HepG2 (cell line): ENCODE data around the gene THRSP. TPM values are rescaled to one million over a fixed set of nuclear protein-coding genes. Genes with fewer than 3 reads are reported as not detected.

ENCODE experiments used
- CHD4 ChIP-seq: fragments of 200-600 bp; sonication (generic); IDR thresholded peaks from 2 replicates; pipeline ENCODE4 v1.7.0; 2017; ENCODE audit warnings: mild to moderate bottlenecking, low read length, borderline replicate concordance
- DNMT1 ChIP-seq: sonication (generic); formaldehyde crosslinking; IDR thresholded peaks from 2 replicates; pipeline ENCODE4 v1.5.1; 2020; ENCODE audit warnings: mild to moderate bottlenecking, missing genetic modification reagents
- DPF2 ChIP-seq: sonication (generic); formaldehyde crosslinking; IDR thresholded peaks from 2 replicates; pipeline ENCODE4 v1.4.0; 2020; ENCODE audit warnings: mild to moderate bottlenecking, low read depth, missing genetic modification reagents, borderline replicate concordance
- ETS1 ChIP-seq: sonication (generic); formaldehyde crosslinking; IDR thresholded peaks from 2 replicates; pipeline ENCODE4 v1.4.0; 2020; ENCODE audit warnings: missing genetic modification reagents
- GRHL1 ChIP-seq: sonication (generic); formaldehyde crosslinking; conservative IDR thresholded peaks from 2 replicates; pipeline ENCODE4 v1.8.0; 2022; ENCODE audit warnings: missing genetic modification reagents
- GTF2F1 ChIP-seq: fragments of 150-350 bp; IDR thresholded peaks from 2 replicates; pipeline ENCODE4 v1.6.1; 2014; ENCODE audit warnings: low read length
- HIVEP1 ChIP-seq: sonication (generic); formaldehyde crosslinking; IDR thresholded peaks from 2 replicates; pipeline ENCODE4 v1.4.0; 2020; ENCODE audit warnings: mild to moderate bottlenecking, missing genetic modification reagents
- HNF4G ChIP-seq, 2 experiments: sonication (generic) in 1 of 2; formaldehyde crosslinking in 1 of 2; IDR thresholded peaks; 2 replicates each; pipeline versions ENCODE4 v1.4.0 to v1.6.1; 2011 to 2020; ENCODE audit warnings: borderline replicate concordance in 2 of 2, low read depth in 2 of 2, mild to moderate bottlenecking in 2 of 2, low read length in 1 of 2, missing genetic modification reagents in 1 of 2, moderate library complexity in 1 of 2
- ISX ChIP-seq: sonication (generic); formaldehyde crosslinking; conservative IDR thresholded peaks from 2 replicates; pipeline ENCODE4 v1.5.0; 2020; ENCODE audit warnings: missing genetic modification reagents
- KMT2A ChIP-seq: sonication (generic); formaldehyde crosslinking; IDR thresholded peaks from 2 replicates; pipeline ENCODE4 v1.4.0; 2020; ENCODE audit warnings: missing genetic modification reagents
- MAX ChIP-seq: IDR thresholded peaks from 2 replicates; pipeline ENCODE4 v1.6.1; 2012; ENCODE audit warnings: inconsistent platforms
- NBN ChIP-seq: fragments of 450-650 bp; conservative IDR thresholded peaks from 2 replicates; pipeline ENCODE4 v1.6.1; 2017
- NFIB ChIP-seq: sonication (generic); formaldehyde crosslinking; IDR thresholded peaks from 2 replicates; pipeline ENCODE4 v1.9.0; 2021; ENCODE audit warnings: missing genetic modification reagents, mild to moderate bottlenecking, borderline replicate concordance
- RARA ChIP-seq: IDR thresholded peaks from 2 replicates; pipeline ENCODE4 v1.6.1; 2016; ENCODE audit warnings: missing genetic modification reagents, missing compliant biosample characterization
- SP140L ChIP-seq: sonication (generic); formaldehyde crosslinking; IDR thresholded peaks from 2 replicates; pipeline ENCODE4 v1.4.0; 2020; ENCODE audit warnings: missing genetic modification reagents, borderline replicate concordance
- SRSF4 ChIP-seq: fragments of 200-400 bp; formaldehyde crosslinking; IDR thresholded peaks from one replicate; pipeline ENCODE4 v1.6.1; 2018; ENCODE audit warnings: mild to moderate bottlenecking, low read depth, low read length, moderate library complexity; ENCODE audit not compliant: poor library complexity, severe bottlenecking
- TBP ChIP-seq: sonication (generic); formaldehyde crosslinking; IDR thresholded peaks from 2 replicates; pipeline ENCODE4 v1.5.0; 2020; ENCODE audit warnings: missing genetic modification reagents
- U2AF2 ChIP-seq: fragments of 200-400 bp; formaldehyde crosslinking; IDR thresholded peaks from 2 replicates; pipeline ENCODE4 v1.6.1; 2017; ENCODE audit warnings: low read depth, mild to moderate bottlenecking, low read length
- ZBTB21 ChIP-seq: sonication (generic); formaldehyde crosslinking; IDR thresholded peaks from 2 replicates; pipeline ENCODE4 v1.4.0; 2020; ENCODE audit warnings: missing genetic modification reagents
- ZFP62 ChIP-seq: sonication (generic); formaldehyde crosslinking; IDR thresholded peaks from 2 replicates; pipeline ENCODE4 v1.4.0; 2020; ENCODE audit warnings: missing genetic modification reagents
- ZNF17 ChIP-seq: sonication (generic); formaldehyde crosslinking; IDR thresholded peaks from 2 replicates; pipeline ENCODE4 v1.5.0; 2020; ENCODE audit warnings: mild to moderate bottlenecking, missing genetic modification reagents
- ZNF34 ChIP-seq: sonication (generic); formaldehyde crosslinking; IDR thresholded peaks from 2 replicates; pipeline ENCODE4 v1.4.0; 2020; ENCODE audit warnings: mild to moderate bottlenecking, missing genetic modification reagents, borderline replicate concordance
- ZNF362 ChIP-seq: sonication (generic); formaldehyde crosslinking; IDR thresholded peaks from 2 replicates; pipeline ENCODE4 v1.4.0; 2020; ENCODE audit warnings: missing genetic modification reagents, mild to moderate bottlenecking, borderline replicate concordance
- ZNF577 ChIP-seq: sonication (generic); formaldehyde crosslinking; IDR thresholded peaks from 2 replicates; pipeline ENCODE4 v1.4.0; 2020; ENCODE audit warnings: mild to moderate bottlenecking, low read depth, missing genetic modification reagents, borderline replicate concordance
- ZNF589 ChIP-seq: sonication (generic); formaldehyde crosslinking; conservative IDR thresholded peaks from 2 replicates; pipeline ENCODE4 v1.8.0; 2022; ENCODE audit warnings: mild to moderate bottlenecking, moderate library complexity, missing genetic modification reagents
- ZNF607 ChIP-seq: sonication (generic); formaldehyde crosslinking; IDR thresholded peaks from 2 replicates; pipeline ENCODE4 v1.5.1; 2020; ENCODE audit warnings: missing genetic modification reagents, mild to moderate bottlenecking, borderline replicate concordance
- polyA plus RNA-seq, 8 experiments: library from polyadenylated mRNA; depleted of rRNA in 3 of 8; stranded (reverse) in 7 of 8; unstranded in 1 of 8; fragments of >200 nt; fragmentation: Illumina TruSeq in 4 of 8; extraction: Trizol in 4 of 8; gene quantifications; 2 replicates each; pipeline versions ENCODE4 v1.2.1 to v1.2.3, GENCODE V29; 2011 to 2016; ENCODE audit warnings: low read depth in 4 of 8, missing spikeins in 1 of 8, mixed read lengths in 1 of 8; ENCODE audit not compliant: insufficient read depth in 1 of 8
- total RNA-seq, 5 experiments: library from RNA; depleted of rRNA; stranded (reverse); fragments of >200 nt; fragmentation: Illumina TruSeq; extraction: Trizol; gene quantifications; 2 replicates each; pipeline ENCODE4 v1.2.3, GENCODE V29; 2016; ENCODE audit warnings: low read depth in 1 of 5

The THRSP gene
- total and polyA plus RNA-seq, 2 of the 13 experiments (the other 11 are each of a cell fraction or from before 2014, with no cell fraction given): 0.13 to 0.58 TPM

- TF ChIP-seq GRHL1 (CRISPR knock-in tag): no peak
- no peak for TF ChIP-seq GTF2F1
- peak; percentile 100 for TF ChIP-seq KMT2A (CRISPR knock-in tag)
- peak; percentile 82 for TF ChIP-seq ZNF607 (CRISPR knock-in tag)
- TF ChIP-seq ETS1 (CRISPR knock-in tag): no peak
- no peak for TF ChIP-seq ZNF17
- TF ChIP-seq ISX: peak; percentile 78; the same call in 1 of the 2 replicates
- TF ChIP-seq DPF2: no peak
- 0 out of 2 replicates have a peak, but pooled peaks have one; percentile 31 for TF ChIP-seq ZNF577
- no peak for TF ChIP-seq CHD4
- TF ChIP-seq ZNF362 (CRISPR knock-in tag): peak; percentile 74
- TF ChIP-seq HNF4G (IDR thresholded peaks at IDR 0.05; ENCODE audit: borderline replicate concordance, low read depth, low read length): peak; percentile 25; the same call in 1 of the 2 replicates
- TF ChIP-seq HNF4G (CRISPR knock-in tag; IDR thresholded peaks at IDR 0.05; ENCODE audit: borderline replicate concordance, low read depth): no peak
- TF ChIP-seq SP140L (CRISPR knock-in tag): 0 out of 2 replicates have a peak, but pooled peaks have one; percentile 36
- TF ChIP-seq DNMT1 (CRISPR knock-in tag): peak; percentile 90; the same call in 1 of the 2 replicates
- no peak; the same call in 1 of the 2 replicates for TF ChIP-seq U2AF2
- peak; percentile 78 for TF ChIP-seq ZNF589 (CRISPR knock-in tag)
- peak; percentile 46; the same call in 1 of the 2 replicates for TF ChIP-seq ZBTB21
- no peak for TF ChIP-seq NFIB
- TF ChIP-seq ZNF34 (CRISPR knock-in tag): peak; percentile 98; the same call in 1 of the 2 replicates
- no peak for TF ChIP-seq ZFP62
- peak; percentile 71 for TF ChIP-seq RARA
- TF ChIP-seq HIVEP1: no peak; the same call in 1 of the 2 replicates
- TF ChIP-seq TBP: 0 out of 2 replicates have a peak, but pooled peaks have one; percentile 66
- no peak for TF ChIP-seq NBN
- TF ChIP-seq SRSF4: no peak
- peak; percentile 96 for TF ChIP-seq MAX
These were observed 15.8 kb downstream of the THRSP start, which contains the start of gene NDUFC2 (continued) for GRCh38 chr11:78079232-78080083.
